ENCODE results near the gene MMP7.

DNA sequence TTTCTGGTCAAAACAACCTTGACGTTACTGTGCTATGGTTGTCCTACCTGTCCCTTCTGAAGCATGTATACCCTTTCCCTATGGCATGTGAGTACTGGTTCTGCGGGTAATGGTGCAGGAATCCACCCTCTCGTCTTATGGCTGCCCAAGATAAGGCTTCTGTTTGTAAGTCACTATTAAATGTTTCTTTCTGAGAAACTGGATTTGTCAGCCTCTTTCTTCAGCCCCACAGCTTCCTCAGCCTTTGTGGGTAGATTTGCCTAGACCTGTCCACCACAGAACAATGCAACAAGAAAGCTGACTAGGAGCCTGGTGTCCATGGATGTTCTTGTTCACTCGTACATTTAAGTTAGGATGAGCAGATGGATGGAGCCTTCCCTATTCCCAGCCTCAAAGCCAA, 14.4 kb downstream of the MMP7 start:
- TF ChIP-seq, protein P1, sequence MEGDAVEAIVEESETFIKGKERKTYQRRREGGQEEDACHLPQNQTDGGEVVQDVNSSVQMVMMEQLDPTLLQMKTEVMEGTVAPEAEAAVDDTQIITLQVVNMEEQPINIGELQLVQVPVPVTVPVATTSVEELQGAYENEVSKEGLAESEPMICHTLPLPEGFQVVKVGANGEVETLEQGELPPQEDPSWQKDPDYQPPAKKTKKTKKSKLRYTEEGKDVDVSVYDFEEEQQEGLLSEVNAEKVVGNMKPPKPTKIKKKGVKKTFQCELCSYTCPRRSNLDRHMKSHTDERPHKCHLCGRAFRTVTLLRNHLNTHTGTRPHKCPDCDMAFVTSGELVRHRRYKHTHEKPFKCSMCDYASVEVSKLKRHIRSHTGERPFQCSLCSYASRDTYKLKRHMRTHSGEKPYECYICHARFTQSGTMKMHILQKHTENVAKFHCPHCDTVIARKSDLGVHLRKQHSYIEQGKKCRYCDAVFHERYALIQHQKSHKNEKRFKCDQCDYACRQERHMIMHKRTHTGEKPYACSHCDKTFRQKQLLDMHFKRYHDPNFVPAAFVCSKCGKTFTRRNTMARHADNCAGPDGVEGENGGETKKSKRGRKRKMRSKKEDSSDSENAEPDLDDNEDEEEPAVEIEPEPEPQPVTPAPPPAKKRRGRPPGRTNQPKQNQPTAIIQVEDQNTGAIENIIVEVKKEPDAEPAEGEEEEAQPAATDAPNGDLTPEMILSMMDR (IDR thresholded peaks at IDR 0.05; ENCODE audit: low read depth, low read length, missing input control), result no peak
- TF ChIP-seq SP1 (IDR thresholded peaks at IDR 0.05), result no peak
- no peak for TF ChIP-seq EGR1 (IDR thresholded peaks at IDR 0.05; ENCODE audit: low read depth in 2 of 2)
- no peak for TF ChIP-seq TAF1 (conservative IDR thresholded peaks at IDR 0.05)
- TF ChIP-seq FOXA1 (IDR thresholded peaks at IDR 0.05), result no peak
- no peak for TF ChIP-seq ZBTB33 (IDR thresholded peaks at IDR 0.05)
- TF ChIP-seq, protein P2, sequence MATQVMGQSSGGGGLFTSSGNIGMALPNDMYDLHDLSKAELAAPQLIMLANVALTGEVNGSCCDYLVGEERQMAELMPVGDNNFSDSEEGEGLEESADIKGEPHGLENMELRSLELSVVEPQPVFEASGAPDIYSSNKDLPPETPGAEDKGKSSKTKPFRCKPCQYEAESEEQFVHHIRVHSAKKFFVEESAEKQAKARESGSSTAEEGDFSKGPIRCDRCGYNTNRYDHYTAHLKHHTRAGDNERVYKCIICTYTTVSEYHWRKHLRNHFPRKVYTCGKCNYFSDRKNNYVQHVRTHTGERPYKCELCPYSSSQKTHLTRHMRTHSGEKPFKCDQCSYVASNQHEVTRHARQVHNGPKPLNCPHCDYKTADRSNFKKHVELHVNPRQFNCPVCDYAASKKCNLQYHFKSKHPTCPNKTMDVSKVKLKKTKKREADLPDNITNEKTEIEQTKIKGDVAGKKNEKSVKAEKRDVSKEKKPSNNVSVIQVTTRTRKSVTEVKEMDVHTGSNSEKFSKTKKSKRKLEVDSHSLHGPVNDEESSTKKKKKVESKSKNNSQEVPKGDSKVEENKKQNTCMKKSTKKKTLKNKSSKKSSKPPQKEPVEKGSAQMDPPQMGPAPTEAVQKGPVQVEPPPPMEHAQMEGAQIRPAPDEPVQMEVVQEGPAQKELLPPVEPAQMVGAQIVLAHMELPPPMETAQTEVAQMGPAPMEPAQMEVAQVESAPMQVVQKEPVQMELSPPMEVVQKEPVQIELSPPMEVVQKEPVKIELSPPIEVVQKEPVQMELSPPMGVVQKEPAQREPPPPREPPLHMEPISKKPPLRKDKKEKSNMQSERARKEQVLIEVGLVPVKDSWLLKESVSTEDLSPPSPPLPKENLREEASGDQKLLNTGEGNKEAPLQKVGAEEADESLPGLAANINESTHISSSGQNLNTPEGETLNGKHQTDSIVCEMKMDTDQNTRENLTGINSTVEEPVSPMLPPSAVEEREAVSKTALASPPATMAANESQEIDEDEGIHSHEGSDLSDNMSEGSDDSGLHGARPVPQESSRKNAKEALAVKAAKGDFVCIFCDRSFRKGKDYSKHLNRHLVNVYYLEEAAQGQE (IDR thresholded peaks at IDR 0.05), result no peak
